ENCODE measurements around the gene GSTT2B. TPM values are rescaled to one million over a fixed set of nuclear protein-coding genes. Genes with fewer than 3 reads are reported as not detected.
A peak's percentile ranks its signal among the peaks of the same experiment; 100 is the strongest.
"Not testable (repeated sequence)": the region's sequence is repeated elsewhere in the genome, so short reads cannot be mapped to it uniquely, and the experiment has no call there.

Gene GSTT2B
- polyA plus RNA-seq, 1 donor = 14.3 TPM

- DNase-seq = peak; percentile 23
Observed at GRCh38 chr22:23984430-23984829, 23.4 kb upstream of the GSTT2B start.

DNA sequence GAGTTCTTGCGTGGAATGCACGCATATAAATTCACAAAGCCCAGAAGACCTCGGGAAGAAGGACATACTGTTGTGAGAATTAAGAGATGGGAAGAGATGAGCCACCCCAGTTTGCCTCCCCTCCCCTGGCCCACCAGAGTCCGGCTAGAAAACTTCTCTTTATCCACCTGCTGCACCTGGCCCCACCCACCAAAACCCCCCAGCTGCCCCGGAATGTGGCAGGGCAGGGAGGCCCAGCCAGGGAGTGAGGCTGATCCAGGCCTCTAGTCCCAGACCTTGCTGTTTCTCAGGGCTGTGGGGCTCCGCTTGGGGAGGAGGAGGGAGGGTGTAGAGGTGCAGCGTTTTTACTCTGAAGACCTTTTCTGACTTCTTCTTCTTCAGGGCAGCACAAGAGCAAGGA, 19.6 kb upstream of the GSTT2B start:
- DNase-seq = not testable (repeated sequence)

DNA sequence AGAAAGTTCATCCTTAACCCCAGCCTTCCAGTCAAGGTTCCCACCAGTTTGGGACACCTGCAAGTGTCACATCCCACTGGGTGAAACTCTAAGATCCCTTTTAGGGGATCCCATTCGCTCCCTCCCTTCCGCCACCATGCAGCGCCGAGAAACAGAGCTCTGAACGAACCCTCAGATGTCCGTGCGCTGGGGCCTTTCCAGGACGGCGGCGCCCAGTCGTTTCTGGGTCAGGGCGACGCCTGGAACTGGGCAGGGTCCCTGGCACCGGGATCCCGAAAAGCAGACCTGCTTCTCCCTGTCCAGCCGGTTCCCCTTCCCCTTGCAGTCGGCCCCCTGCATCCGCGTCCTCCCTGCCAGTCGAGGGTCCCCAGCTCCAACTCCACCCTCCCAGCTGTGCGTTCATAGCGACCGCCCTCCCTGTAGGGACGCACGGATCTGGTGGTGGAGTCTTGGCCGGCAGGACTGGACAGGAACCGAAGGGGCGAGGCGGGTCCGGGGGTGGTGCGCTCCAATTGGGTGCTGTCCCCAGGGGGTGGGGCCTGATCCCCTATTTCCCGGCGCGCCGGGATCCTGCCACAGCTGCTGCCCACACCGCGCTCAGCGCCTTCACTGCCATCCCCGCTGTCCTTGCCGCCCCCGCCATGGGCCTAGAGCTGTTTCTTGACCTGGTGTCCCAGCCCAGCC, 18.7 kb upstream of the GSTT2B start, which contains the start of gene GSTT2:
Gene GSTT2 (plus strand): TSS at position 578 of the 684 bp plus-strand sequence.
- not testable (repeated sequence) for DNase-seq

DNA sequence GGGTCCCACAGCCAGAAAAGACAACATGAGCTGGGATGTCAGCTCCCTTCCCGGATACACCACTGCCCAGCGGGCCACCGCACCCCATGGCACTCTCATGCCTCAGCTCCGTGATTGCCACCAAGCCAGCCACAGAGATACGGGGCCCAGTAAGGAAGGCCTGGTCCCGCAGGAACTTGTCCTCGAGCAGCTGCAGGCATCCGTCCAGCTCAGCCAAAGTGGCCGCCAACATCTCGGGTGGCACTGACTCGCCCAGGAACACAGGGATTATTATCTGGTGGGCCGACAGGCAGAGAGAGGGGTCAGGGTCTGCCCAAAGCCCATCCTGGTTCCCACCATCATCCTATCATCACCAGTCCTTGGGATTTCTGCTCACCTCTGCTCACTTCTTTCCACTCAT, 16.3 kb upstream of the GSTT2B start:
- not testable (repeated sequence) for DNase-seq

DNA sequence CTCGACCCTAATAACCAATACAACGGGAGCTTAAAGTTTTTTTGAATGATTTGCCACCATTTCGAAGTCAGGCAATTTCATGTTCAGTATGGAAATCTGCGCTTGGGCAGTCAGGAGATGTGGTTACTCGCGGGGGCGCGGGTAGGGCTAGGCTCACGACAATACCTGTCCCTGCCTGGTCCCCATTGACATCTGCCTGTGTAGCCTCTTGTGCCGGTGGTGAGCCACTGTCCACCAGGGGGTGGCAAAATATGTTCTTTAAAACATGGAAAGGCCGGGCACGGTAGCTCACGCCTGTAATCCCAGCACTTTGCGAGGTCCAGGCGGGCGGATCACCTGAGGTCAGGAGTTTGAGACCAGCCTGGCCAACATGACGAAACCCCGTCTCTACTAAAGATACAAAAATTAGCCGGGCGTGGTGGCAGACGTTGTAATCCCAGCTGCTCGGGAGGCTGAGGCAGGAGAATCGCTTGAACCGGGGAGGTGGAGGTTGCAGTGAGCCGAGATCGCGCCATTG, 13.9 kb upstream of the GSTT2B start:
- DNase-seq = not testable (repeated sequence)

GRCh38 chr22:23974345-23974744, 13.3 kb upstream of the GSTT2B start, which contains the start of gene DDT:
Gene DDT, minus strand, starts transcription at chr22:23974441. Its CDS starts 27 bp downstream, at chr22:23974414.
- not testable (repeated sequence) for DNase-seq

DNA sequence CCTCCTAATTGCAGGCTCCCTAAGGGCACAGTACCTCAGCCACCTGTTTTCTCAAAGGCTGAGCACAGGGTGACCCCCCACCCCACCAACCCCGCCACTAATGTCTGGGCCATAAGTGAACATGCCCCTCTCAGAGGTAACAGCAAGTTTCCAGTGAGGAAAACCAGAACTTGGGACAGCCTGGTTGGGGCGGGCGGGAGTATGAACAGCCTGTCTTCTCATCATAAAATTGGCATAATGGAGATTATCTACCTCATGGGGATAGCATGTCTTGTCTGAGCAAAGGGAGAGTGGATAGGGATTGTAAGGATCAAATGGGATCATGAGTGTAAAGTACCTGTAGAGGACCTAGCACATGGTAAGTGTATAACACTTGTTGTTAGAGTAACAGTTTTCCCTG, 10.9 kb upstream of the GSTT2B start:
- not testable (repeated sequence) for DNase-seq

DNA sequence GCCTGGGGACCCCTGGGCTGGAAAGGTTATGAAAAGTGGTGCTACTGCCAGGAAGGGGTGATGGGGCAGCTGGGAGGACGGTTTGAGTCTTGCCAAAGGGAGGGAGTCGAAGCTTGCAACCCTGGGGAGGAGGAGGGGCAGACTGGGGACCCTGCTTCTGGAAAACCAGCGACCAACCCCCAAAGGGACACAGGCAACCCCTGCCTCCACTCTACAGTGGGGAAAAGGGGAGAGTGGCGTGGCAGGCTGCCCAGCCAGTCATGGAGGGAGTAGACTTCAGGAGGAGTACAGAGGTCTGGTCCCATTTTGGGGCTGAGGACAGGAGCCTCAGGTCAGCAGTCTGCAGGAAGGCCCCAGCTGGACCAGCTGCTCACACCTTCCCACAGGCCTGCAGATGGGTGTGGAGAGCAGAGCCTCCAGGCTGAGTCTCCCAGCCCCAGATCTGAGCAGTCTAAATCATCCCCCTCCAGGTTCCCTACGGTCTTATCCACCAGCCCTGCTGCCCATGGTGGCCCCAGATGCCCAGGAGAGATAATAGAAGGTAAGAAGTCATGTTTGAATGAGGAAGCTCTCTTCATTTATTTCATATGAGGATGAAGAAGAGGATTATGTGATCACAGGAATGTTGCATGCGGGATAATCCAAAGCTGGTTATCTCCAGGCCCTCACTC, 10.0 kb upstream of the GSTT2B start:
- DNase-seq = no peak

DNA sequence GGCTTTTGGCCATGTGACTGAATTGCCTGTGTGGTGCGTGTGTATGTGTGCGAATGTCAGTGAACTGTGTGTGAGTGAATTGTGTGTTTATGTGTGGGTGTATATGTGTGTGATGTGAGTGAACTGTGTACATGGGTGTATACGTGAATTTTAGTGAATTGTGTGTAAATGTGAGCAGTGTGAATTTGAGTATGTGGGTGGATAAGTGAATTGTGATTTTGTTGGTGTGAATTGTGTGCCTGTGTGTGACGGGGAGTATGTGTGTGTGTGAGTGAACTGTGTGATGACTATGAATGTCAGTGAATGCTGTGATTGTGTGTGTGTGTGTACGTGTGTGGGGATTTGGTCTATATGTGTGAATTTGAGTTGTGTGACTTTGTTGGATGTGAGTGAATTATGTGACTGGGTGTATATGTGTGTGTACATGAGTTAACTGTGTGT, 9.2 kb upstream of the GSTT2B start:
- no peak for DNase-seq

- DNase-seq = no peak
Observed at GRCh38 chr22:23969071-23969470, 8.1 kb upstream of the GSTT2B start.

DNA sequence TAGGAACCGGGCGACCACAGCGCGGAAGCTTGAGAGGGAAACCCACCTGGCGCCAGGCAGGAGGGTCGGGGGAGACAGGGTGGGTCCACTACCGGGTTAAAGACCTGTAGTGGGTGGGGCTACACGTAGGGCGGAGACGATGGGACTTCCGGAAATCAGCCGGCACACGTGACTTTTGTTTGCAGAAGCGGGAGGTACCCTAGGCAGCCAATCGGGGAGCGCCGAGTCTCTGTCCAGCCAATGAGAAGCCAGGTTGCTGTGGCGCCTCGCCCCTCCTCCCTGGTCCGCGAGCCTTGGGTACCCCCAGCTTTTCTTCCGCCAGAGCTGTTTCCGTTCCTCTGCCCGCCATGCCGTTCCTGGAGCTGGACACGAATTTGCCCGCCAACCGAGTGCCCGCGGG, 5.6 kb upstream of the GSTT2B start, which contains the start of gene DDTL:
Gene DDTL (plus strand): TSS at position 321 of the 400 bp plus-strand sequence. CDS start 27 bp downstream, at position 348.
- DNase-seq = not testable (repeated sequence)

- not testable (repeated sequence) for DNase-seq
Observed at GRCh38 chr22:23966094-23966493, 5.1 kb upstream of the GSTT2B start.

DNA sequence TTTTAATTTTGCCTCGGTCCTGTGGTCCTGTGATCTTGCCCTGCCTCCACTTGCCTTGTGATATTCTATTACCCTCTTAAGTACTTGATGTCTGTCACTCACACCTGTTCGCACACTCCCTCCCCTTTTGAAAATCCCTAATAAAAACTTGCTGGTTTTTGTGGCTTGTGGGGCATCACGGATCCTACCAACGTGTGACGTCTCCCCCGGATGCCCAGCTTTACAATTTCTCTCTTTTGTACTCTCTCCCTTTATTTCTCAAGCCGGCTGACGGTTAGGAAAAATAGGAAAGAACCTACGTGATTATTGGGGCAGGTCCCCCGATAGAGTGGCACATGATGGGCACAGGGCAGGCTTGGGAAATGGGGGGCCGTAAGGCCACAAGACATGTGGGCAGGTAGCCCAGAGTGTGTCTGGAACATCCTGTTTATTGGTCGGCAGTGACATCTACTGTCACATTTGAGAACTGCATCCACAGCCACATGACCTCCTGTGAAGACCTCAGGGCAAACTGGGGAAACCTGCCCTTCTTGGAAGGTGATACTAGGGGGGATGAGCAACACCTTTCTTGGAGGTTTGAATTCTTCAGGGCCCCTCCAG, 4.6 kb downstream of the GSTT2B start:
- DNase-seq = peak; percentile 79

GRCh38 chr22:23955886-23956285, 5.1 kb downstream of the GSTT2B start:
- DNase-seq = not testable (repeated sequence)

GRCh38 chr22:23954991-23955305, 6.0 kb downstream of the GSTT2B start:
- not testable (repeated sequence) for DNase-seq

- not testable (repeated sequence) for DNase-seq
Observed at GRCh38 chr22:23954193-23954990, 6.6 kb downstream of the GSTT2B start.

- DNase-seq = not testable (repeated sequence)
Observed at GRCh38 chr22:23953485-23953884, 7.5 kb downstream of the GSTT2B start.

DNA sequence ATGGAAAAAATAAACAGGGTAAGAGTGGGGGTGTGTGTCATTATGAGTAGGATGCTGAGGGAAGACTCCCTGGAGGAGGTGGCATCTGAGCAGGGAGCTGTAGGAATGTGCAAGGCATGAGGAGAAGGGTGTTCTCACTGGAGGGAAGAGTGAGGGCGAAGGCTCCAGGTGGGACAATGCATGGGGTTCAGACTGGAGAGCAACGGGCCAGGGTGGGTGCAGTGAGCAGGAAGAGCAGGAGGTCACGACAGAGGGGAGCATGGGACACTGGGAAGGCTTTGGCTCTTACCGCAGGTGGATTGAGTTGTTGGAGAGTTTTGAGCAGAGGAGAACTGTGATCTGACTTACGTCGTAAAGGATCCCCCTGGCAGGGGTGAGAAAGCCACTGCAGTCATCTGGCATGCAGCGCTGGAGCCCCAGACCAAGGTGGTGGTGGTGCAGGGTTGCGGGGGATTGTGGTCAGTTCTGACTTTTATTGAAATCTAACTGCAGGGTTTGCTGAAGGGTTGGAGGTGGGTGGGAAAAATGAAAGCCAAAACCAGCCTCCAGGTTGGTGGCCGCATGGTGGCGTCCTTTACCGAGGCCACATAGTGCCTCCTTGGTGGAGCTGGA, 8.1 kb downstream of the GSTT2B start:
- not testable (repeated sequence) for DNase-seq

DNA sequence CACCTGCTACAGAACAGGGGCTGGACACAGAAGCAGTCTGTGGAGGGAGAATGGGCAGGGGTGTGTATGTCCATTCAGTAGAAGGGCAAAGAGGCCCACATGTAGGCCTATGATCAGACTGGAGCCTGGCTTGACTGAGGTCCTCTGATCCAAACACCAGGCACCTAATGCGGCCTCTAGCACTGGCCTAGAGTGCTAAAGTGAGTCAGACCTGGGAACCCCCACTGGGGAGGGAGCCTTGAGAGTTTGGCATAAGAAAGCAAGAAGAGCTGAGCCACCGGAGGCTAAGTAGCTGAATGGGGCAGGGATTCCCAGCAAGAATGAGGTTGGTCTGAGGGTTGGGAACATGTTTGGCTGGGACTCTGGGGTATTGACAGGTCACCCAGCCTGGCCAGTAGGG, 9.6 kb downstream of the GSTT2B start:
- DNase-seq = not testable (repeated sequence)

- DNase-seq = not testable (repeated sequence)
Observed at GRCh38 chr22:23949764-23950163, 11.2 kb downstream of the GSTT2B start.

DNA sequence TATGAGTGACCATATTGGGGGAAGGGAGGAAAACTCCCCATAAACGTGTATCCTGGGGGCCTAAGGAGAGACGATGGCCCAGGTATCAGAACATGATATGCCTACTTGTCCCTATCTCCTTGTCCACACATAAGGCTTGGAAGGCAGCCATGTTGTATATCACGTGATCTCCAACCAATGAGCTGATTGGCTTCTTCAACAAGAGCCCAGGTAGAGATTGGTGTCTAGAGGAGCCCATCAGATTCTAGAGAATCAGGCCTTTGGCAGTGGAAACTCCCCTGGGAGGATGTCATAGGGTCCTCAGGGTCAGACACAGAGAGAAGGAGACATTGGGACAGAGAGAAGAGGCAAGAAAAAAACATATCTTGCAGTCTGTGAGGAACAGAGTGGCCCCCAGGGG, 13.6 kb downstream of the GSTT2B start:
- not testable (repeated sequence) for DNase-seq

DNA sequence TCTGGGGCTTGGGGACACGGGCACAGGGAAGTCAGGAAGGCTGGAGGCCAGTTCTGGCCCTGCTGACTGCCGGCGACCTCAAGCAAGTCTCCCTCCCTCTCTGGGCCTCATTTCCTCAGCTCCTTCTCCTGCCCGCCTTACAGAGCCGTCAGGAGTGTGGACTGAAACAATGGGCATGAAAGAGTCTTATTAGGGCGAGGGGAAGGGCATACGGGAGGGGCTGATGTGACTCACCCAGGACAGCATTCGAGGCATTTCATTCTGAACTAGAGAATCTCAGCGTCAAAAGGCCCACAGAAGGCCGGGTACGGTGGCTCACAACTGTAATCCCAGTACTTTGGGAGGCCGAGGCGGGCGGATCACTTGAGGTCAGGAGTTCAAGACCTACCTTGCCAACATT, 20.8 kb downstream of the GSTT2B start:
- DNase-seq = not testable (repeated sequence)
